NCI-H1048 (cell line): ENCODE measurements around the gene MSL1.

ENCODE experiments used
- DNase-seq: peaks from one replicate; lab custom pipeline; 2025; lab: John Stamatoyannopoulos, UW

The MSL1 gene

GRCh38 chr17:40174514-40174913 is 52.7 kb downstream of the MSL1 start:
- DNase-seq: no peak

DNA sequence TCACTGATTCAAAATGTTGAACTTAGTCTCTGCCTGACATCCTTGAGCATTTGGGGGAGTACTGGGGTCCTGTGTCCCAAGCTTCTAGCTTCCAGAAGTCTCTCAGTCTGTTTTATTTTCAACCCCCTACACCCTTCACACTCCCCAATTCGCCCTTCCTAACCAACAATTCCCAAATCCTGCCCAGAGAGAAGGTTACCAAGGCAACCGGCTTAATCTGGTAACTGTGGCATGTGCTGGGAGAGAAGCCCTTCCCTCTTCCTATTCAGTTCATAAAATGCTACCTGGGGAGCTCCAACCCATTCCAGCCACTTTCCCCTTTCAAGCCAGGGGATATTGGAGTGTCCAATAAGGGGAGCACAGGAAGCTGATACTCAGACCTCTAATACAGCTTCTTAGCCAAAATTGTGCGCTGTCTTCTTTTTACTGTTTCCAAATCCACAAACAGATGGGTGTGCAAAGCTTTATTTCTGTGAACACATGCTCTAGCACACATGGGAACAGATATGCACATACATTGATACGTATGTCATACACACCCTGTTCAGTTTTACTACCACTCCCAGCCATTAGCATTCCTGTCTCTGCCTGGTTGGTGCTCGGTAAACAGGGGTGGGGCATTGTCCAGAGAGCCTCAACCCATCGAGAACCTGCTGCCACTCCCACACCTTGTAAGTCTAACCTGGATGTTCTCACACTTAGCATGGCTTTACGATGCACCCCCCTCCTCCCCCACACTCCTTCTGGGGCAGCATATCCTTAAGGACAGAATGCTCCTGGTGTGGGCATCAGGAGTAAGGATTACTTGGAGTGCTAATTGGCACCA is 54.4 kb downstream of the MSL1 start:
- DNase-seq: no peak

- DNase-seq: no peak
Observed at GRCh38 chr17:40176754-40177110, 55.0 kb downstream of the MSL1 start.

DNA sequence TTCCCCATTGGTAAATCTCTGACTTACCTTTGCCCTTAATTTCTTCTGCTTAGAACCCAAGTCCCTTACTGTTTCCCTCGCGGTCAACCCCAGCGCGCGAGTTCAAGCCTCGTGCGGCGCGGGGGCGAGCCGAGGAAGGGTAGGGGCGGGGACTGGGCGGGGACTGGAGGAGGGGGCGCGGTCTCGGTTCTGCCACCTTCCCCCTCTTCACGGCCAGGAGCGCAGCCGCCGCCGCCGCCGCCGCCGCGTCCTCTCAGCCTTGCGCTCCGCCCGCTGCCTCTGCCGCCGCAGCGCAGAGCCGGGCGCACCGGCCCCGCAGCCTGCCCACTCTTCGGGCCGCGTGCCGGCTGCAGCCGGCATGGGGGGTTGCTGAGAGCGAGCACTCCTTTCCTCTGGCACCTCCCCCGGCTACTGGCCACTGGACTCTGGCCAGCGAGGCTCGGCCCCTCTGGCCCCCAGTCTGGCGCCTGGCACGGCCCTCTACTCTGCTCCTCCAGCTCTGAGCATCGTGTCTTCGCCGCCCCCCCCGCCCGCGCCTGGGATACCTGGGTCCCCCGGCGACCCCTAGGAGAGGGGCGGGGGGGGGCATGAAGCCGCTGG is 55.6 kb downstream of the MSL1 start, which contains the start of gene RAPGEFL1:
Gene RAPGEFL1 (plus strand): TSS at position 196 of the 600 bp plus-strand sequence. CDS start 392 bp downstream, at position 588.
- no peak for DNase-seq

DNA sequence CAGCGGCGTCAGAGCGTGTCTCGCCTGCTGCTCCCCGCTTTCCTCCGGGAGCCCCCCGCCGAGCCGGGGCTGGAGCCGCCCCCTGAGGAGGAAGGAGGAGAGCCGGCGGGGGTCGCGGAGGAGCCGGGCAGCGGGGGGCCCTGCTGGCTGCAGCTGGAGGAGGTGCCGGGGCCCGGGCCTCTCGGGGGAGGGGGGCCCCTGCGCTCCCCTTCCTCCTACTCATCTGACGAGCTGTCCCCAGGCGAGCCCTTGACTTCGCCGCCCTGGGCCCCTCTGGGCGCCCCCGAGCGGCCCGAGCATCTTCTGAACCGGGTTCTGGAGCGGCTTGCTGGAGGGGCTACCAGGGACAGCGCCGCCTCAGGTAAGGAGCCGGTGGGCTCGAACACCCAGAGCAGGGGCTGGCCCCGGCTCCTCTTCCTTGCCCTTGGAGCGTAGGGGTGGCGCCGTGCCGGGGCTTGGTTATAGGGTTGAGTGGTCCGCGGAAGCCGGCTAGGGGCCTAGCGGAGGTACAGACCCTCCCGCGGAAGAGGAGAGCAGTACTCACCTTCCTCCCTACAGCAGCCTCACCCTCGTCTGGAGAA is 56.3 kb downstream of the MSL1 start:
- no peak for DNase-seq

GRCh38 chr17:40178660-40179059 is 56.9 kb downstream of the MSL1 start:
- DNase-seq: no peak

- DNase-seq: no peak
Observed at GRCh38 chr17:40179923-40180659, 58.3 kb downstream of the MSL1 start.

DNA sequence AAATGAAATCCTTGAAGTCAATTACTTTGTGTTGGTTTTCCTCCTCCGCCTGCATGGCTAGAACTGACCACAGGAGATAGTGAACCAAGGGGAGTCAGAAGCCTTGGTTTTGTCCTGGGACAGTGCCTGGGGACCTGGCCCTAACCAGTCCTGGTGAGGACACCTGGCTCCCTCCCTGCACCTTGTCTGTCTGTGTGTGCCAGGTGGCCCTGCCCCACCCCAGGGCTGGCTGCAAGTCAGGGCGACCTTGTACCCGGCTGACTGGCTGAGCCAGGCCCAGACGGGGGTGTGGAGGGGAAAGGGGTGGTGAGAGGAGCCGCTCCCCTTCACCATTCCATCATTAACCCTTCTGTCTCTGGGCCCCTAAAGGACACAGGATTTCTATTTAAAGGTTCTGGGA is 58.9 kb downstream of the MSL1 start:
- no peak for DNase-seq

GRCh38 chr17:40181205-40181604 is 59.4 kb downstream of the MSL1 start:
- no peak for DNase-seq

DNA sequence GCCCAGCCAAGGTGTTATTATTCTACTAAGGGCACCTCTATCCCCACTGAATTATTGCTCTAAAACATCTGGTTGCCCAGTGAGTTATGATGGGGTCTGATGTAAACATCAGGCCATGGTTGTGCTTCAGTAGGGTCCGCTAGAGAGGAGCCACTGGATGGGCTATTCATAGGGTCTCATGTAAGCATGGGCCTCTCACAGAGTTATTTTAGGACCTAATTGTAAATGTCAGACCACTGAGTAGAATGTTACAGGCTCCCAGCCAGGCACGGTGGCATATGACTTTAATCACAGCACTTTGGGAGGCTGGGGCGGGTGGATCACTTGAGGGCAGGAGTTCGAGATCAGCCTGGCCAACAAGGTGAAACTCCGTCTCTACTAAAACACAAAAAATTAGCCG is 60.8 kb downstream of the MSL1 start:
- no peak for DNase-seq
